GM12873 (cell line): ENCODE results near the gene NPDC1.

Source experiments
- CTCF ChIP-seq: IDR thresholded peaks from 2 replicates; pipeline ENCODE4 v1.5.1; 2012; ENCODE audit warnings: low read depth, mild to moderate bottlenecking, moderate library complexity, low read length, control low read depth; ENCODE audit not compliant: insufficient read depth; ENCODE audit errors: missing control alignments

The NPDC1 gene

GRCh38 chr9:137078701-137079400, 32.9 kb upstream of the NPDC1 start:
- TF ChIP-seq CTCF: no peak

- no peak for TF ChIP-seq CTCF
These were observed 32.0 kb upstream of the NPDC1 start for GRCh38 chr9:137077758-137078693.

- TF ChIP-seq CTCF: no peak
These were observed 31.2 kb upstream of the NPDC1 start, which contains the start of gene UAP1L1 for GRCh38 chr9:137077010-137077747. TSS of gene UAP1L1 (plus strand) at chr9:137077517. CDS start at chr9:137077533, 16 bp downstream.

- no peak for TF ChIP-seq CTCF
These were observed 30.6 kb upstream of the NPDC1 start for GRCh38 chr9:137076636-137077009.

GRCh38 chr9:137075275-137075775, 29.3 kb upstream of the NPDC1 start:
- TF ChIP-seq CTCF: no peak

GRCh38 chr9:137074657-137075274, 28.8 kb upstream of the NPDC1 start:
- TF ChIP-seq CTCF: no peak
